Naive B cell (primary cell): Measurements from ENCODE around the gene NXNL1. TPM values are rescaled to one million over a fixed set of nuclear protein-coding genes. Genes with fewer than 3 reads are reported as not detected.

Source experiments
- ATAC-seq, 2 donors: fragments of 150-1000 bp; cut with Tn5 transposase; 2 replicates each; pipeline ENCODE4 v1.10.0; 2021; ENCODE audit warnings: low read depth in 2 of 2, mild to moderate bottlenecking in 2 of 2, moderate library complexity in 2 of 2
- DNase-seq: peaks from one replicate; pipeline ENCODE4 v3.0.0; 2022
- H3K27ac Mint-ChIP-seq, 6 donors: one replicate each; pipeline ENCODE4 v1.8.0; 2020 to 2022; ENCODE audit warnings: mild to moderate bottlenecking in 6 of 6, mixed read lengths in 6 of 6, moderate library complexity in 5 of 6, inconsistent platforms in 2 of 6
- H3K27me3 Mint-ChIP-seq, 3 donors: one replicate each; pipeline ENCODE4 v1.8.0; 2021 to 2022; ENCODE audit warnings: mixed read lengths in 3 of 3, mild to moderate bottlenecking in 1 of 3
- H3K36me3 Mint-ChIP-seq, 2 donors: one replicate each; pipeline ENCODE4 v1.8.0; 2020 to 2022; ENCODE audit warnings: mixed read lengths in 2 of 2, inconsistent platforms in 1 of 2, mild to moderate bottlenecking in 1 of 2
- H3K4me1 Mint-ChIP-seq, 3 donors: one replicate each; pipeline ENCODE4 v1.8.0; 2020 to 2022; ENCODE audit warnings: mixed read lengths in 3 of 3, inconsistent platforms in 1 of 3, mild to moderate bottlenecking in 1 of 3, moderate library complexity in 1 of 3
- H3K4me3 Mint-ChIP-seq, 8 donors: one replicate each; pipeline ENCODE4 v1.8.0; 2020 to 2022; ENCODE audit warnings: mild to moderate bottlenecking in 8 of 8, mixed read lengths in 8 of 8, moderate library complexity in 8 of 8, inconsistent platforms in 2 of 8
- H3K9me3 Mint-ChIP-seq, 7 donors: one replicate each; pipeline ENCODE4 v1.8.0; 2020 to 2022; ENCODE audit warnings: mixed read lengths in 7 of 7, mild to moderate bottlenecking in 5 of 7, inconsistent platforms in 2 of 7, moderate library complexity in 1 of 7
- polyA plus RNA-seq, 6 donors: library from polyadenylated mRNA; unstranded; fragments of 300-500 nt; fragmentation: Illumina TruSeq; gene quantifications; one replicate each; pipeline ENCODE4 v1.2.3, GENCODE V29; 2021; ENCODE audit warnings: low read depth in 6 of 6

NXNL1 gene
- polyA plus RNA-seq, 6 donors from 2014 or later = not detected

DNA sequence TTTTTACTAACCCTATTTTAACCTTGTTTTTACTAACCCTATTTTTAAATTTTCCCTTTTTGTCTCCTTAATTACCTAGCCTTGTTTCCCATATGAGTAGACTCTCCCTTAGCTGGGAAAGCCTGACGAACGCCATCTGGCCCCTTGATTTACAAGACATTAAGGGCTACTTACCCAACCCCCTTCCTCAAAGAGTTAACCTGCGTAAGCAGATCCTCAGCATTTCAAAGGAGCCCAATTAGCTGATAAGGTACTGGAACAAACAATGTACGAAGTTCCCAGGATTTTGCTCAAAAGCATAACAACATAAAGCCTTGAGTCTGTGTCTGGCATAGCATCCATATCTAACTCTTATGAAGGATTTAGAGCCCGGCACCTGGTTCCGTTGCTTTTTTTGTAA is 45.6 kb downstream of the NXNL1 start:
- H3K27me3 Mint-ChIP-seq = no peaks in the 10 kb centered on the region
- H3K4me3 Mint-ChIP-seq = peak overlapping the region in 1 of 8 donors; percentile 36
- H3K9me3 Mint-ChIP-seq = no peaks in the 10 kb centered on the region
- peaks cover 13 to 23% (median 16%) of the 10 kb centered on the region in 3 donors for H3K4me1 Mint-ChIP-seq
- H3K36me3 Mint-ChIP-seq = peaks cover 0 to 8% of the 10 kb centered on the region in 2 donors
- DNase-seq (no peak), ATAC-seq (no peak)
- peak overlapping the region in 1 of 6 donors; percentile 49 for H3K27ac Mint-ChIP-seq

GRCh38 chr19:17414097-17414496 is 46.6 kb downstream of the NXNL1 start:
- H3K27me3 Mint-ChIP-seq = no peaks in the 10 kb centered on the region
- ATAC-seq (no peak), DNase-seq (no peak)
- H3K4me1 Mint-ChIP-seq = peaks cover 7 to 18% (median 16%) of the 10 kb centered on the region in 3 donors
- peak overlapping the region in 1 of 6 donors; percentile 3 for H3K27ac Mint-ChIP-seq
- no peaks in the 10 kb centered on the region for H3K9me3 Mint-ChIP-seq
- peaks cover 0 to 8% of the 10 kb centered on the region in 2 donors for H3K36me3 Mint-ChIP-seq
- H3K4me3 Mint-ChIP-seq = peak overlapping the region in 1 of 8 donors; percentile 9

DNA sequence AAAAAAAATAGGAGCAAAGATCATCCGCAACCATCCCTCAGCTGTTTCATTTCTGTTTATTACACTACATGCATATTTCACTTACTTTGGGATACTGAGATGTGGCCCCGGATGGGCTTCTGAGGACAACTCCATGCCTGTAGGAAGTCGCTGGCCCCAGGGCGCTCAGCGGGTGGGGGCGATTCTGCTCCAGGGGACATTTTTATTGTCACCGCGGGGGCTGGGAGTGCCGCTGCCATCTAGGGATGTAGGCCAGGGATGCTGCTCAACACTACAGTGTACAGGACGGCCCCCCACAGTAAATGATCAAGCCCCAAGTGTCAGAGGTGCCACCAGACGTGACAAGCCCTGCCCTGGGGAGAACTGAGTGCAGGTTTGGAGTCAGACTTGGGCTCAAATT is 48.9 kb downstream of the NXNL1 start:
- Mint-ChIP-seq H3K4me3 (peak overlapping the region in 1 of 8 donors; percentile 43), H3K4me1 (peaks cover 19 to 27% (median 22%) of the 10 kb centered on the region in 3 donors), H3K9me3 (no peaks in the 10 kb centered on the region), H3K36me3 (peaks cover 0 to 3% of the 10 kb centered on the region in 2 donors), H3K27me3 (no peaks in the 10 kb centered on the region), H3K27ac (no peak overlapping the region)
- DNase-seq = no peak
- ATAC-seq = no peak

DNA sequence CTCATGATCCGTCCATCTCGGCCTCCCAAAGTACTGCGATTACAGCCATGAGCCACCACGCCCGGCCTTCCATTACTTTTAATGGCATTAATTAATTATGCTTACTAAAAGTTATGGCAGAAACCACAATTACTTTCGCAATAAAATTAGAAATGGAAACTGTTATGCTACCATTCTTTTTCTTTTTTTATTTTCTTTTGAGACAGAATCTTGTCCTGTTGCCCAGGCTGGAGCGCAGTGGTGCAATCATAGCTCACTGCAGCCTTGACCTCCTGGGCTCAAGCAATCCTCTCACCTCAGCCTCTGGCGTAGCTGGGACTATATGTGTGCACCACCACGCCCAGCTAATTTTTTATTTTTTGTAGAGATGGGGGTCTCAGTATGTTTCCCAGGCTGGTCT is 50.7 kb downstream of the NXNL1 start:
- Mint-ChIP-seq H3K36me3 (no peaks in the 10 kb centered on the region), H3K27me3 (no peaks in the 10 kb centered on the region), H3K4me3 (peak overlapping the region in 1 of 8 donors; percentile 35), H3K9me3 (no peaks in the 10 kb centered on the region), H3K4me1 (peaks cover 26 to 43% (median 30%) of the 10 kb centered on the region in 3 donors), H3K27ac (peak overlapping the region in 1 of 6 donors; percentile 27)
- no peak for ATAC-seq
- no peak for DNase-seq

- H3K4me1 Mint-ChIP-seq = peaks cover 34 to 55% (median 39%) of the 10 kb centered on the region in 3 donors
- H3K27ac Mint-ChIP-seq = peak overlapping the region; percentile 46 to 97 (median 92)
- ATAC-seq (no peak), DNase-seq (no peak)
- H3K27me3 Mint-ChIP-seq = no peaks in the 10 kb centered on the region
- H3K4me3 Mint-ChIP-seq = peak overlapping the region; percentile 85 to 100 (median 96)
- no peaks in the 10 kb centered on the region for H3K36me3 Mint-ChIP-seq
- H3K9me3 Mint-ChIP-seq = no peaks in the 10 kb centered on the region
Measured at GRCh38 chr19:17406887-17407196, 53.9 kb downstream of the NXNL1 start.

- DNase-seq (no peak), ATAC-seq (peak; percentile 15)
- no peaks in the 10 kb centered on the region for H3K27me3 Mint-ChIP-seq
- H3K36me3 Mint-ChIP-seq = no peaks in the 10 kb centered on the region
- peak overlapping the region; percentile 85 to 100 (median 96) for H3K4me3 Mint-ChIP-seq
- H3K27ac Mint-ChIP-seq = peak overlapping the region; percentile 83 to 97 (median 94)
- no peaks in the 10 kb centered on the region for H3K9me3 Mint-ChIP-seq
- H3K4me1 Mint-ChIP-seq = peaks cover 37 to 52% (median 39%) of the 10 kb centered on the region in 3 donors
Measured at GRCh38 chr19:17406046-17406886, 54.5 kb downstream of the NXNL1 start.

Other genes with a start within 250 kb of the NXNL1 start
- 10 to 100 TPM; 46.2 to 70.0 (median 58.7) TPM for gene USE1, start 245.6 kb downstream of the NXNL1 start, polyA plus RNA-seq
- gene OCEL1, start 234.7 kb downstream of the NXNL1 start, polyA plus RNA-seq = 10 to 100 TPM; 32.8 to 82.8 (median 39.3) TPM
- gene NR2F6, start 215.0 kb downstream of the NXNL1 start, polyA plus RNA-seq = 1 to 10 TPM in 3 of 6 donors, under 1 TPM in 2, not detected in 1; 0.33 to 1.6 (median 1.0) TPM
- gene USHBP1, start 196.2 kb downstream of the NXNL1 start, polyA plus RNA-seq = not detected
- gene BABAM1, start 193.5 kb downstream of the NXNL1 start, polyA plus RNA-seq = 100 to 1,000 TPM; 102 to 183 (median 108) TPM
- gene ANKLE1, start 179.0 kb downstream of the NXNL1 start, polyA plus RNA-seq = 1 to 10 TPM in 5 of 6 donors, not detected in 1; 1.6 to 3.1 (median 1.9) TPM
- 1 to 10 TPM; 6.4 to 8.6 (median 7.4) TPM for gene ABHD8, start 157.5 kb downstream of the NXNL1 start, polyA plus RNA-seq
- 100 to 1,000 TPM; 121 to 189 (median 160) TPM for gene MRPL34, start 155.1 kb downstream of the NXNL1 start, polyA plus RNA-seq
- 10 to 100 TPM; 16.2 to 25.0 (median 22.6) TPM for gene DDA1, start 151.4 kb downstream of the NXNL1 start, polyA plus RNA-seq
- gene ANO8, start 126.1 kb downstream of the NXNL1 start, polyA plus RNA-seq = not detected
- 1 to 10 TPM; 5.6 to 9.7 (median 6.8) TPM for gene GTPBP3, start 123.4 kb downstream of the NXNL1 start, polyA plus RNA-seq
- gene PLVAP, start 83.6 kb downstream of the NXNL1 start, polyA plus RNA-seq = not detected
- not detected for gene CCDC194, start 66.7 kb downstream of the NXNL1 start, polyA plus RNA-seq
- gene BST2, start 55.3 kb downstream of the NXNL1 start, polyA plus RNA-seq = 100 to 1,000 TPM; 131 to 189 (median 163) TPM
- 10 to 100 TPM; 14.3 to 44.0 (median 25.0) TPM for gene MVB12A, start 40.9 kb downstream of the NXNL1 start, polyA plus RNA-seq
- under 1 TPM in 1 of 6 donors, not detected in 5; 0.52 TPM for gene TMEM221, start 12.3 kb downstream of the NXNL1 start, polyA plus RNA-seq
- 1 to 10 TPM in 5 of 6 donors, not detected in 1; 1.3 to 3.1 (median 2.3) TPM for gene SLC27A1, start 9.6 kb upstream of the NXNL1 start, polyA plus RNA-seq
- gene PGLS, start 50.7 kb upstream of the NXNL1 start, polyA plus RNA-seq = 10 to 100 TPM; 32.3 to 79.7 (median 73.0) TPM
- gene COLGALT1, start 94.7 kb upstream of the NXNL1 start, polyA plus RNA-seq = 10 to 100 TPM in 5 of 6 donors, 1 to 10 TPM in 1; 5.2 to 21.8 (median 15.2) TPM
- not detected for gene UNC13A, start 227.4 kb upstream of the NXNL1 start, polyA plus RNA-seq